Peyer's patch (tissue), 4 donors: Measurements from ENCODE around the gene WNT3A.

Experiments used
- POLR2A ChIP-seq, 2 donors: fragments of 450-650 bp; IDR thresholded peaks; one replicate each; pipeline ENCODE4 v1.5.1; 2017; ENCODE audit warnings: antibody characterized with exemption in 2 of 2, mild to moderate bottlenecking in 2 of 2, moderate library complexity in 2 of 2
- TF ChIP-seq, protein P1 (sequence below), 6 experiments: fragments of 450-650 bp in 4 of 6; fragments of 200-600 bp in 2 of 6; sonication (generic) in 1 of 6; IDR thresholded peaks; one replicate each; pipeline ENCODE4 v1.5.1; 2017 to 2019; ENCODE audit warnings: antibody characterized with exemption in 6 of 6, mild to moderate bottlenecking in 3 of 6, moderate library complexity in 1 of 6

DNA sequence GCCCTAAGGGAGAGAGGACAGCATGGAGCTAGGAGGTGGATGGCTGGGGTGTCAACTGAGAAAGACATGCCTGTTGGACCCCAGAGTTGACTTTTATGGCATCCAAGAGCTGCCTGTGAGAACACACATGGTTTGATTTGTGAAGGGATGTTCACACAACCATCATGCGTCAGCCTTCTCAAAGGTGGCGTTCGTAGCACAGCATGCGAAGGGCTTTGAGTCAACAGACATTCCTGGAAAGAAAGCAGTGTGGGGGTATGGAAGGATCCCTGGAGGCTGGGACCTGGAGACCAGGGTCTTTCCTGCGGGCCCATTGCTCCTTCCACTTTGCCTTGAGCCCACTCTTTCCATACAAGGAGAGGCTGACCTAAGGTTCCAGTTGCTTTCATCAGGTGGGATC is 6.4 kb upstream of the WNT3A start:
- TF ChIP-seq, protein P1, sequence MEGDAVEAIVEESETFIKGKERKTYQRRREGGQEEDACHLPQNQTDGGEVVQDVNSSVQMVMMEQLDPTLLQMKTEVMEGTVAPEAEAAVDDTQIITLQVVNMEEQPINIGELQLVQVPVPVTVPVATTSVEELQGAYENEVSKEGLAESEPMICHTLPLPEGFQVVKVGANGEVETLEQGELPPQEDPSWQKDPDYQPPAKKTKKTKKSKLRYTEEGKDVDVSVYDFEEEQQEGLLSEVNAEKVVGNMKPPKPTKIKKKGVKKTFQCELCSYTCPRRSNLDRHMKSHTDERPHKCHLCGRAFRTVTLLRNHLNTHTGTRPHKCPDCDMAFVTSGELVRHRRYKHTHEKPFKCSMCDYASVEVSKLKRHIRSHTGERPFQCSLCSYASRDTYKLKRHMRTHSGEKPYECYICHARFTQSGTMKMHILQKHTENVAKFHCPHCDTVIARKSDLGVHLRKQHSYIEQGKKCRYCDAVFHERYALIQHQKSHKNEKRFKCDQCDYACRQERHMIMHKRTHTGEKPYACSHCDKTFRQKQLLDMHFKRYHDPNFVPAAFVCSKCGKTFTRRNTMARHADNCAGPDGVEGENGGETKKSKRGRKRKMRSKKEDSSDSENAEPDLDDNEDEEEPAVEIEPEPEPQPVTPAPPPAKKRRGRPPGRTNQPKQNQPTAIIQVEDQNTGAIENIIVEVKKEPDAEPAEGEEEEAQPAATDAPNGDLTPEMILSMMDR (IDR thresholded peaks at IDR 0.05) = no peak
- TF ChIP-seq POLR2A (IDR thresholded peaks at IDR 0.05) = no peak
